ENCODE results near the gene NALCN.

NALCN gene

DNA sequence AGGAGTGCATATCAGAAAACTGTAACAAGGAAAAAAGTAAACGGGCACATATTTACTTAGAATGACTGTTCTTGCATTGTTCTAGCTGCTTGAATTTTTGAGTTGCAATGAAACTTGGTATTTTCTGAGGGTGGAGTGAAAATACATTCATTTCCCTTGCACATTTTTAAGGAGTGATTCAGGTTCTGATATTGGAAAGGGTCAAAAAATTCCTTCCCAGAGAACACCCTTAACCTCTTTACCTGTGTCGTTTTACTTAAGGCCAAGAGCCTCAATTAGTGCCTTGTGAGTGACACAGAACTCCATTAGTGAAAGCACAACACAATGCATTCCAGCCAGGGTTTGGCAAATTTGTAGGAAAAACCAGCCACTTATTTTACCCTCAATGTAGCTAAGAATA, 38.5 kb upstream of the NALCN start:
- ChIA-PET POLR2A (no interaction called here), CTCF (interaction anchor here (0.6 kb wide), 1 partner anchor 135 kb away, joined by 3 read pairs; no protein-coding TSS in a partner anchor)
- no peaks in the 10 kb centered on the region for H3K9me3 ChIP-seq (ENCODE audit: control insufficient read depth, insufficient read depth, low read depth, low read length)
- no peak for TF ChIP-seq ZNF777 (tag by site-specific recombination; IDR thresholded peaks at IDR 0.05; ENCODE audit: borderline replicate concordance)
- no peak for TF ChIP-seq ZNF391 (tag by site-specific recombination; IDR thresholded peaks at IDR 0.05; ENCODE audit: borderline replicate concordance, low read depth)
- TF ChIP-seq ZNF350 (tag by site-specific recombination; IDR thresholded peaks at IDR 0.05): no peak
- H3K4me1 ChIP-seq (ENCODE audit: control insufficient read depth, insufficient read depth, low read length): no peaks in the 10 kb centered on the region
- H3K4me3 ChIP-seq (ENCODE audit: low read depth, low read length): no peak overlapping the region
- H3K27ac ChIP-seq (ENCODE audit: extremely low read depth, low read depth, low read length): no peak overlapping the region
- H3K36me3 ChIP-seq (ENCODE audit: control insufficient read depth in 2 of 2, insufficient read depth in 1 of 2, low read length in 2 of 2): no peaks in the 10 kb centered on the region

DNA sequence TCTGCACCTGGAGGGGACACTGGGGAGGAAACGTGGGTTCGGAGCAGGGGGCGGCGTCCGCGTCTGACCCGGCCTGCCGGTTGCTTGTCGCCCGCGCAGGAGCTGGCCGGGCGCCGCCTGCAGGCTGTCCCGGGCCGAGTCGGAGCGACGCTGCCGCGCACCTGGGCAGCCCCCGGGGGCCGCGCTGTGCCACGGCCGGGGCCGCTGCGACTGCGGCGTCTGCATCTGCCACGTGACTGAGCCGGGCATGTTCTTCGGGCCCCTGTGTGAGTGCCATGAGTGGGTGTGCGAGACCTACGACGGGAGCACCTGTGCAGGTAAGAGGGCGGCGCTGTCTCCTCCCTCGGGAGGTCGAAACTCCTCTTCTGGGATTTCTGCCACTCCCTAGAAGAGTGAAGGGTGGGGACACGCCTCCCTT, 37.5 kb upstream of the NALCN start:
- Histone ChIP-seq H3K9me3 (ENCODE audit: control insufficient read depth, insufficient read depth, low read depth, low read length) (no peaks in the 10 kb centered on the region), H3K4me3 (ENCODE audit: low read depth, low read length) (no peak overlapping the region; the same call in 1 of the 2 replicates), H3K4me1 (ENCODE audit: control insufficient read depth, insufficient read depth, low read length) (no peaks in the 10 kb centered on the region), H3K36me3 (ENCODE audit: control insufficient read depth in 2 of 2, insufficient read depth in 1 of 2, low read length in 2 of 2) (no peaks in the 10 kb centered on the region), H3K27ac (ENCODE audit: extremely low read depth, low read depth, low read length) (no peak overlapping the region)
- ChIA-PET CTCF (no interaction called here), POLR2A (no interaction called here)
- TF ChIP-seq, protein P1, sequence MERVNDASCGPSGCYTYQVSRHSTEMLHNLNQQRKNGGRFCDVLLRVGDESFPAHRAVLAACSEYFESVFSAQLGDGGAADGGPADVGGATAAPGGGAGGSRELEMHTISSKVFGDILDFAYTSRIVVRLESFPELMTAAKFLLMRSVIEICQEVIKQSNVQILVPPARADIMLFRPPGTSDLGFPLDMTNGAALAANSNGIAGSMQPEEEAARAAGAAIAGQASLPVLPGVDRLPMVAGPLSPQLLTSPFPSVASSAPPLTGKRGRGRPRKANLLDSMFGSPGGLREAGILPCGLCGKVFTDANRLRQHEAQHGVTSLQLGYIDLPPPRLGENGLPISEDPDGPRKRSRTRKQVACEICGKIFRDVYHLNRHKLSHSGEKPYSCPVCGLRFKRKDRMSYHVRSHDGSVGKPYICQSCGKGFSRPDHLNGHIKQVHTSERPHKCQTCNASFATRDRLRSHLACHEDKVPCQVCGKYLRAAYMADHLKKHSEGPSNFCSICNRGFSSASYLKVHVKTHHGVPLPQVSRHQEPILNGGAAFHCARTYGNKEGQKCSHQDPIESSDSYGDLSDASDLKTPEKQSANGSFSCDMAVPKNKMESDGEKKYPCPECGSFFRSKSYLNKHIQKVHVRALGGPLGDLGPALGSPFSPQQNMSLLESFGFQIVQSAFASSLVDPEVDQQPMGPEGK (tag by site-specific recombination; IDR thresholded peaks at IDR 0.05): 0 out of 2 replicates have a peak, but pooled peaks have one; percentile 32
- TF ChIP-seq ZSCAN30 (tag by site-specific recombination; IDR thresholded peaks at IDR 0.05): no peak

DNA sequence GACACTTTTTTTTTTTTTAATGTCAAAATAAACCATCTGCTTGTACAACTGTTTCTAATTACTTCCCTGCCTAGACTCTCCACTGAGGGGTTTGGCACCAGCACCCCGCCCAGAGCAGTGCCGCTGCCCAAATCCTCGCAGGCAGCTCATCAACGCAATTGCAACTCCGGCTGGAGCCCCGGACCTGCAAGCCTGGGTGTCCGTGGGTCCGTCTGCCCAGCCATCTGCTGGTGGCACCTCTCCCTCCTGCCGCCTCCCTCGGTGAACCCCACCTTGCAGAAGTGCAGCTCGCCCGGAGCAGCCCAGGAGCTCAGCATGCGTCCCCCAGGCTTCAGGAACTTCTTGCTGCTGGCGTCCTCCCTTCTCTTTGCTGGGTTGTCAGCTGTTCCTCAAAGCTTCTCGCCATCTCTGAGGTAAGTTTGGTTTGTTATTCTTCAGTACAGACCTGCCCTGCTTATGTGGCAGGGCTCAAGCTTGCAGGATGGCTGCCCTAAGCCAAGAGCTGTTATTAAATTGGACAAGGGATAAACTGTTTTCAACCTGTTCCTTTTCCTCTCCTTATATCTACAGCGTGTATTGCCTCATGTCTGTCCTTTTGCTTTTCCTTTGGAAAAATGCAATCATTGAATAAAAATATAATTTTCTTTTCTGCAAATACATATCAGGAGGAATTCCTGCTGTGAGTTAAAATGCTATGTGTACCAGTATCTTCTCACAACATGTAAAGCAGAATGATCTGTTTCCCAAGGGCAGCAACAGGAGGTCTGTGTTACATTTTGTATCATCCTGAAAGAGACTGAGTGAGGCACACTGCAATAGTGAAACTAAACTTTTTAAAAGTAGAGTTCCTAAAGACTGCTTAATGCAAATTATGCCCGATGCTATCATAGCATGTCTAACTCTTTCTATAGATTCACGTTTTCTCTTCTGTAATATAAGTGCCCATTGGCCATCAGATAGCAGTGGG, 36.5 kb upstream of the NALCN start, which contains the start of gene ITGBL1:
Gene ITGBL1 (plus strand): TSS at position 157 of the 967 bp plus-strand sequence. CDS start 159 bp downstream, at position 316.
- TF ChIP-seq SCRT2 (tag by site-specific recombination; IDR thresholded peaks at IDR 0.05) (peak; percentile 46), ZNF354C (tag by site-specific recombination; IDR thresholded peaks at IDR 0.05; ENCODE audit: borderline replicate concordance, low read depth) (no peak), OSR2 (tag by site-specific recombination; IDR thresholded peaks at IDR 0.05) (no peak), ZBTB17 (tag by site-specific recombination; IDR thresholded peaks at IDR 0.05) (no peak), ZNF571 (tag by site-specific recombination; IDR thresholded peaks at IDR 0.05) (no peak)
- Histone ChIP-seq H3K36me3 (ENCODE audit: control insufficient read depth in 2 of 2, insufficient read depth in 1 of 2, low read length in 2 of 2) (no peaks in the 10 kb centered on the region), H3K4me1 (ENCODE audit: control insufficient read depth, insufficient read depth, low read length) (no peaks in the 10 kb centered on the region), H3K9me3 (ENCODE audit: control insufficient read depth, insufficient read depth, low read depth, low read length) (no peaks in the 10 kb centered on the region), H3K4me3 (ENCODE audit: low read depth, low read length) (no peak within 1 kb of the TSS), H3K27ac (ENCODE audit: extremely low read depth, low read depth, low read length) (no peak within 1 kb of the TSS)
- ChIA-PET CTCF (interaction anchor here (0.7 kb wide), 1 partner anchor 782 kb away, joined by 3 read pairs; no protein-coding TSS in a partner anchor), POLR2A (no interaction called here)

DNA sequence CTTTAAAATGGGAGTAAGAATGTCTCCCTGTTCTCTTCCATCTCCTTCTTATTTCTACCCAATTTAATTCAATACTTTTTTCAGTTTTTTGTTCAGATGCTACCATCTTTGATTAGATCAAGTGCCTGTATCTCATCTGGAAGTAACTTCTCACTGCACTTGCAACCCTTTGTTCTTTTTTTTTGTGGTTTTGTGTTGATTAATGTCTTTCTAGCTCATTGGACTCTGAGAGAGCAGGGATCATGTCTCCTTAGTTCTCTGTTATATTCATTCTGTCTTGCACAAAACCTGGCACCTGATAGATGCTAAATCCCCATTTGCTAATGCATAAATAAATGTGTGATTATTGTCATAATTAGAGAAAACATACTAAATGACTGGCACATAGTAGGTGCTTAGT, 35.3 kb upstream of the NALCN start:
- CTCF ChIA-PET: interaction anchor here (0.6 to 0.7 kb wide), 2 partner anchors 36 to 781 kb away, joined by 3 read pairs; no protein-coding TSS in a partner anchor
- no peak overlapping the region for H3K27ac ChIP-seq (ENCODE audit: extremely low read depth, low read depth, low read length)
- TF ChIP-seq ZNF555 (tag by site-specific recombination; conservative IDR thresholded peaks at IDR 0.05) (no peak), ZNF549 (tag by site-specific recombination; IDR thresholded peaks at IDR 0.05) (no peak), ZBTB1 (tag by site-specific recombination; IDR thresholded peaks at IDR 0.05) (no peak), ZNF354C (tag by site-specific recombination; IDR thresholded peaks at IDR 0.05; ENCODE audit: borderline replicate concordance, low read depth) (no peak), ZFP69B (tag by site-specific recombination; IDR thresholded peaks at IDR 0.05) (no peak), ZNF169 (tag by site-specific recombination; IDR thresholded peaks at IDR 0.05) (no peak), ZNF121 (tag by site-specific recombination; IDR thresholded peaks at IDR 0.05) (no peak)
- TF ChIP-seq, protein P2, sequence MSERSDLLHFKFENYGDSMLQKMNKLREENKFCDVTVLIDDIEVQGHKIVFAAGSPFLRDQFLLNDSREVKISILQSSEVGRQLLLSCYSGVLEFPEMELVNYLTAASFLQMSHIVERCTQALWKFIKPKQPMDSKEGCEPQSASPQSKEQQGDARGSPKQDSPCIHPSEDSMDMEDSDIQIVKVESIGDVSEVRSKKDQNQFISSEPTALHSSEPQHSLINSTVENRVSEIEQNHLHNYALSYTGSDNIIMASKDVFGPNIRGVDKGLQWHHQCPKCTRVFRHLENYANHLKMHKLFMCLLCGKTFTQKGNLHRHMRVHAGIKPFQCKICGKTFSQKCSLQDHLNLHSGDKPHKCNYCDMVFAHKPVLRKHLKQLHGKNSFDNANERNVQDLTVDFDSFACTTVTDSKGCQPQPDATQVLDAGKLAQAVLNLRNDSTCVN (tag by site-specific recombination; optimal IDR thresholded peaks at IDR 0.05): no peak
- TF ChIP-seq, protein P3, sequence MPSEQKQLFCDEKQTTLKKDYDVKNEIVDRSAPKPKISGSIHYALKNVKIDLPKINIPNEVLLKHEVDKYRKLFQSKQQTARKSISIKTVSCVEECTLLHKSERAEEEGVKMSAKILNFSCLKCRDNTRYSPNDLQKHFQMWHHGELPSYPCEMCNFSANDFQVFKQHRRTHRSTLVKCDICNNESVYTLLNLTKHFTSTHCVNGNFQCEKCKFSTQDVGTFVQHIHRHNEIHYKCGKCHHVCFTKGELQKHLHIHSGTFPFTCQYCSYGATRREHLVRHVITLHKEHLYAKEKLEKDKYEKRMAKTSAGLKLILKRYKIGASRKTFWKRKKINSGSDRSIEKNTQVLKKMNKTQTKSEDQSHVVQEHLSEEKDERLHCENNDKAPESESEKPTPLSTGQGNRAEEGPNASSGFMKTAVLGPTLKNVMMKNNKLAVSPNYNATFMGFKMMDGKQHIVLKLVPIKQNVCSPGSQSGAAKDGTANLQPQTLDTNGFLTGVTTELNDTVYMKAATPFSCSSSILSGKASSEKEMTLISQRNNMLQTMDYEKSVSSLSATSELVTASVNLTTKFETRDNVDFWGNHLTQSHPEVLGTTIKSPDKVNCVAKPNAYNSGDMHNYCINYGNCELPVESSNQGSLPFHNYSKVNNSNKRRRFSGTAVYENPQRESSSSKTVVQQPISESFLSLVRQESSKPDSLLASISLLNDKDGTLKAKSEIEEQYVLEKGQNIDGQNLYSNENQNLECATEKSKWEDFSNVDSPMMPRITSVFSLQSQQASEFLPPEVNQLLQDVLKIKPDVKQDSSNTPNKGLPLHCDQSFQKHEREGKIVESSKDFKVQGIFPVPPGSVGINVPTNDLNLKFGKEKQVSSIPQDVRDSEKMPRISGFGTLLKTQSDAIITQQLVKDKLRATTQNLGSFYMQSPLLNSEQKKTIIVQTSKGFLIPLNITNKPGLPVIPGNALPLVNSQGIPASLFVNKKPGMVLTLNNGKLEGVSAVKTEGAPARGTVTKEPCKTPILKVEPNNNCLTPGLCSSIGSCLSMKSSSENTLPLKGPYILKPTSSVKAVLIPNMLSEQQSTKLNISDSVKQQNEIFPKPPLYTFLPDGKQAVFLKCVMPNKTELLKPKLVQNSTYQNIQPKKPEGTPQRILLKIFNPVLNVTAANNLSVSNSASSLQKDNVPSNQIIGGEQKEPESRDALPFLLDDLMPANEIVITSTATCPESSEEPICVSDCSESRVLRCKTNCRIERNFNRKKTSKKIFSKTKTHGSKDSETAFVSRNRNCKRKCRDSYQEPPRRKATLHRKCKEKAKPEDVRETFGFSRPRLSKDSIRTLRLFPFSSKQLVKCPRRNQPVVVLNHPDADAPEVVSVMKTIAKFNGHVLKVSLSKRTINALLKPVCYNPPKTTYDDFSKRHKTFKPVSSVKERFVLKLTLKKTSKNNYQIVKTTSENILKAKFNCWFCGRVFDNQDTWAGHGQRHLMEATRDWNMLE (tag by site-specific recombination; conservative IDR thresholded peaks at IDR 0.05; ENCODE audit: low read depth): no peak

More for the DNA sequence above, 35.3 kb upstream of the NALCN start:
- Histone ChIP-seq H3K9me3 (ENCODE audit: control insufficient read depth, insufficient read depth, low read depth, low read length) (no peaks in the 10 kb centered on the region), H3K36me3 (ENCODE audit: control insufficient read depth in 2 of 2, insufficient read depth in 1 of 2, low read length in 2 of 2) (no peaks in the 10 kb centered on the region), H3K4me3 (ENCODE audit: low read depth, low read length) (no peak overlapping the region), H3K4me1 (ENCODE audit: control insufficient read depth, insufficient read depth, low read length) (no peaks in the 10 kb centered on the region)
- POLR2A ChIA-PET: no interaction called here

Data from HEK293 (cell line).